ELF-1 (cell line): ENCODE results near the gene HACD1.

Source experiments
- DNase-seq: peaks from one replicate; pipeline ENCODE4 v3.0.0-alpha.2; 2016; ENCODE audit warnings: low read depth, low spot score

HACD1 gene

DNA sequence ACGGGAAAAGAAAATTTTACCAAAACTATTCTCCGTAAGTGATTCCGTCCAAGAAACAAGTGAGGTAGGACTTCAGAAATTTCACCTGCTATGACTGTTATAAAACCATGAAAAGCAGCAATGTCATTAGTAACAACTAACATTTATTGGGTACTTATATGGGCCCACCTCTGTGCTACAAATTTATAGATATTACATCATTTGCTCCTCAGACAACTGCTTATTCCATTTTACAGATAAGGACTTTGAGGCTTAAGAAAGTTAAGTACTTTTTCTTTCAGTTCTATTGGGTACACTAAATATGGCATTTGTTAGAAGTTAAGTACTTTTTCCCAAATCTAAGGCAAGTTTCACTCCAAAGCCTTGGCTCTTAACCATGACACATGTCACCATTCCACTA is 36.3 kb downstream of the HACD1 start:
- DNase-seq, result no peak

DNA sequence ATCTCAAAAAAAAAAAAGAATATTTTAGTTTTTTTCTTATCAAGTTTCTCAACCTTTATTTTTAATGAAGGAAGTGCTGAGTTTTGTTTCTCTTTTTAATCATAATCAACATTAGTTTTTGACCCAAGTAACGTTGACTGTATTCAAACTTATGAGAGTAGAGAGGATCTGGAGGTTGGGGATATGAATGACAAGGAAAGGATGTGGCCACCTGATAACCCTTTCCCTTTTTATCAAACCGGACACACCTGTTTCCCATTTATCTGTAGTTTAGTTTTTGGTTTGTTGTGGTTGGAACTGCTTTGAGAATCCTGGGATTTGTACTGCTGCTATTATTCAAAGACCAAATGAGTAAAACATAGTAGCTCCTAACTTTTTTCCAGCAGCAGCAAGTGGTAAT is 38.6 kb downstream of the HACD1 start:
- DNase-seq, result no peak

DNA sequence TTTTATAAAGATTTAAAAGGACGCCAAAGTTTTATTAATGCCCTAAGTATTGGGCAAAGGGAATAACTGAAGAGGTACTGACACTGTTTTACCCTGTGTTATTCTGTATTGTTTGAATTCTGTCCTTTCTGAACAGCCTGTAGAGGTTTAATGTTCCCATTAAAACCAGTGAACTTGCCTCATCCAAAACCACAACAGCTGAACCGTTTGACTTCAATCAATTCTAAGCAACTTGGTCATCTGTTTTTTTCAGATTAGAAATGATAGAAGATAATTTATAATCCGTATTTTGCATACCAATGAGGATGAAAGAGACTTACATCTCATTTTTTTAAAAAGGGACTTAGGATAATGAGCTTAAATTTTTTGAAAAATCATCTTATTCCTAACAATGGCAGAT is 40.4 kb downstream of the HACD1 start:
- DNase-seq, result no peak

DNA sequence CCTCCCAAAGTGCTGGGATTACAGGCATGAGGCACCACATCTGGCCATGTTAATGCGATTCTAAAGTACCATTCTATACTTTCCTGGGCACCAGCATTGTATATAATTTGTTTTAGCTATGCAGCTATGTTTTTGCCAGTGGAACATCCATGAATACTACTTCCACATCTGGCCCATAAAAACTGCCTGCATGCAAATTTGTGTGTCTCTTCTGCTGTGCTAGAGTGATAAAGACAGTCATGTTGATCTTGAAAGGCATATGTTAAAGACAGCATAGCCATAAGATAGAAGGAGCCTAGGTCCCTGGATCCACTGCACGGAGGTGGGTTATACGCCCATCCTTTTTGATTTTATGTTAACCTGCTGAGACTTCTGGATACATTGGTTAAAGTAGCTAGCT is 52.3 kb downstream of the HACD1 start:
- no peak for DNase-seq

DNA sequence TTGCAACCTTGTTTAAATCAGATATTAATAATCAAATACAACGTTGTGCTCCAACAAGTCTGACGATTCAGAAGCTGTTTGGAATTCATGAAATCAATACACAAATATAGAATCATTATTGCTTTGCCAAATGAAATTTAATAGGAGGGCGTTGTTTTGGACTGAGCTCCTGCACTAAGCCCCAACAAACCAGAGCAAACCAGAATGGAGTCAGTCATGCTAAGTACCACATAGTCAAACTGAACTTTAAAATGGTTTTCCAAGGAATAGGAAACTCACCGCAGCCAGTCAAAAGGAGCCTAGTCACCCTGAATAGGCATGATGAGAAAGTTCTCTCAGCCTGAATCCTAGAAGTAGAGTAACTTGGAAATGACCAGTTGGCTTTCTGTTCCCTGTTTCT is 53.7 kb downstream of the HACD1 start:
- DNase-seq, result no peak

DNA sequence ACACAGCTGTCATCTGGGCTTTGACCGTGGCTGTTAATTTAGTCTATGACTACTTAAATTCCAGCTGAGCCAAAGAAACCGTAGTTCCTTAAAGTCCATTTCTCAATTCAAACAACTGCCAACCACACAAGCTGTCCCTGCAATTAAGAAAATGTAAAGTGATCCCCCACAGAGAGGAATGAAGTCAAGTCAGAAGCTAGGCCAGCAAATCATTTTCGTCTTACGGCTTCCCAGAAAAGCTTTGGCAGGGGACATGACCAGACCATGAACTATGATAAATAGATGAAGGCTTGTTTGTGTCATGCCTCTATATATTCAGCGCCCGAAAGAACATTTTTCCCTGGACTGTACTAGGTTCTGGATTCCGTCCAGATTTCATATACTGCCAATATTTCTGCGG is 54.6 kb downstream of the HACD1 start:
- peak; percentile 14 for DNase-seq

DNA sequence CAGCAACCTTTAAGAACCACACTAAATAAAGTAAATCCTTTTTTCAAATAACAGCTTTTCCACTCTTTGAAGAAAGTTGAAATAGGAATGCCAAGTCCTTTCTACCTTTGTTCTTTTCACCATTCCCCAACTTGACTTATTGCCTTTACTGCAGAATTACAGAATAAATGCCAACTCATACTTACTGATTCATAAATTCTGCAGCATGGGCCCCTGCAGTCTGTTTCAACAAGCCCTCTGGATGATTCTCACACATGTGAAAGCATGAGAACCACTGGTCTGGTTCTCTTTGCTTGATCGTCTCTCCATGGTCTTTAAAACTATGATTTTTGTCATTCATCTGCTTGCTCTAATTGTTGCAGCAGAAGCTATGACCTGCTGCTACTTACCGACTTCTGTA is 56.1 kb downstream of the HACD1 start:
- no peak for DNase-seq

DNA sequence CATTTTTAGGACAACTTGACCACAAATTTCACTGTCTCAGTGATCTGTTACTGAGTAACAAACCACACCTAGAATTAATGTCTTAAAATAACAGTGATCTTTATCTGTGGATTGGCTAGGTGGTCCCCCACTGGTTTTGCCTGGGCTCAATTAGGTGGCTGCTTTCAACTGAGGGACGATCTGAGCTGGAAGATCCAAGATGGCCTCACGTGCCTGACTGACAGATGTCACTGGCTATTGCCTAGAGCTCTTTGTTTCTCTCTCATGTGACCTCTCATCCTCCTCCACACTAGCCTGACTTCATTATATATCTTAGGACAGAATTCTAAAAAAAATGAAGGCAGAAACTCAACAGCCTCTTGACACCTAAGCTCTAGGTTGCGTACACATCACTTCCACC is 59.7 kb downstream of the HACD1 start:
- no peak for DNase-seq

DNA sequence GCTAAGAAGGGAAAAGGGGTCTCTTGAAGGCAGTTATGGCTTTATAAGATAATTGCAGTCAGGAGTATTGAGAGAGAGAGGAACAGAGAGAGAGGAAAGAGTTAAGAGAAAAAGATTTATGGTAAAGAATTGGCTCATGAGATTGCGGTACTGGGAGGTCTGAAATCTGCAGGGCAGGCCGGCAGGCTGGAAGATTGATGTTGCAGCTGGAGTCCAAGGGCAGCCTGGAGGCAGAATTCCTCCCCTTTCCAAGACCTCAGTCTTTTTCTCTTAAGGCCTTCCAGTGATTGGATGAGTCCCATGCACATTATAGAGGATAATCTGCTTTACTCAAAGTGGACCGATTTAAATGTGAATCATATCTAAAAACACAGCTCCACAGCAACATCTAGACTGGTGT is 68.4 kb downstream of the HACD1 start:
- DNase-seq, result peak; percentile 25

DNA sequence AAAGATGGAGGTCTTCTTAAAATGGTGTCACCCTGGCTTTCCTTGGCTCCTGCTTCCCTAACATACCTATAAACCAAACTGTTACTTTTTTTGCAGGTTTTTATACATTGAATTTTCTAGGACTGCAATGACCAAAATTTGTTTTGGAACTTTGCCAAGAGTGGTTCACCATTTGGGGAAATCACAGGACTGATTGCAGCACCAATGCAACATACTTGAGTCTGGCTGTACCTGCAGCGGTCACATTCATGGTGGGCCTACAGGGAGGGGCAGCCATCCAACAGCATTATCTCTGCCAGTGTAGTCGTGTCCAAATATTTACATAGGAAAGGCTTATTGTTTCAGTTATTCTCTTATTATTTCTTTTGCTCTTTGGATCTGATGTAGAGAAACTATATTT is 69.0 kb downstream of the HACD1 start:
- DNase-seq, result no peak

DNA sequence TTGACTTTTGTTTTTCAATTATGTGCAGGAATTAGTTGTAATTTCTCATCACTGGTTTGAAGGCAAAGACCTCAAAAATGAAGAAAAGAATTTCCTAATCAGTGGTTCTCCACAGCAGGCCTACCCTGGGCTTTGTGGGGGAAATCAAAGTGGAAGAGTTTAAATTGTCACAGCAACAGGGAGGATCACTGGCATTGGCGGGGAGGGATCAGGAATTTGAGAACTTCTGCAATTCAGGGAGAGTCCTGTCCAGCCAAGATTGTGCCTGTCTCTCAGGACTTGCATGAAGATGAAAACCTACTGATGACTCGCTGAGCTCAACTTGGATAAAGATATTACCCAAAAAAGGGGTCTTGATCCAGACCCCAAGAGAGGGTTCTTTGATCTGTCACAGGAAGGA is 70.1 kb downstream of the HACD1 start:
- peak; percentile 10 for DNase-seq

DNA sequence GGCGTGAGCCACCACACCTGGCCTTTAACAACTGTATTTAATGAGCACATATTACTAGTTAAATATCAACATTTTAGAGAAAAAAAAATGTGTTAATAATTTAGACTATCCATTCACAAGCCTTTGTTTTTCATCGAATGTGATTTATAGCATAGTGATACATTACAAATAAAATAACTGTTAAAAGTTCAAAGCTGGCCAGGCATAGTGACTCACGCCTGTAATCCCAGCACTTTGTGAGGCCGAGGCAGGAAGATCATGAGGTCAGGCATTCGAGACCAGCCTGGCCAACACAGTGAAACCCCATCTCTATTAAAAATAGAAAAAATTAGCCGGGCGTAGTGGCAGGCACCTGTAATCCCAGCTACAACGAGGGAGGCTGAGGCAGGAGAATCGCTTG is 72.7 kb downstream of the HACD1 start:
- no peak for DNase-seq
